ENCODE measurements around the gene MYO10. TPM values are rescaled to one million over a fixed set of nuclear protein-coding genes. Genes with fewer than 3 reads are reported as not detected.

The MYO10 gene
- polyA plus RNA-seq, 3 donors: 7.6 to 15.9 (median 9.3) TPM

GRCh38 chr5:16612007-16612406 is 324.1 kb downstream of the MYO10 start:
- H3K27ac ChIP-seq (ENCODE audit: low read depth, low read length): no peak overlapping the region
- 87 to 100% (median 88%) methylated on average over 1 to 2 of the region's 2 CpGs for WGBS, 3 donors

All from adipose tissue (tissue), 3 donors.